Measurements from ENCODE around the gene PSMA6. TPM values are rescaled to one million over a fixed set of nuclear protein-coding genes. Genes with fewer than 3 reads are reported as not detected.
"Not testable (repeated sequence)": the region's sequence is repeated elsewhere in the genome, so short reads cannot be mapped to it uniquely, and the experiment has no call there.

PSMA6 gene
- total RNA-seq, 1 donor = 153 TPM

DNA sequence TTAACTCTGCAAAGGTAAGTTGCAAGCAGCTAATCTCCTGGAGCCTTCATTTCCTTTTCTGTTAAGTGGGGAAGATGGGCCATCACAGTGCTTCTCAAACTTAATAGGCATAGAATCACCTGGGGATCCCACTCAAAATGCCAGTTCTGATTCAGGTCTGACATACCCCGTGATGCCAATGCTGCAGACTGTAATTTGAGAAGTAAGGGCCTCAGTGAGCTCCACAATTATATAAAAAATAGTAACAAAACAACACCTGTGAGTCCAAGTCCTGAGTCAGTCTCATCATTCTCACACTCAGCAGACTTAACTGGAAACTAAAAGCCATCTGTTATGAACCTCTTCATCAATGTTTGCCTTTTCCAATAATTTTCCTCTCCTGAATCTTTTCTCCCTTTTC is 10.8 kb upstream of the PSMA6 start:
- no peak for DNase-seq (ENCODE audit: low read depth in 2 of 3, low spot score in 2 of 3)

- DNase-seq (ENCODE audit: low read depth in 2 of 3, low spot score in 2 of 3) = no peak
These were observed 7.7 kb upstream of the PSMA6 start for GRCh38 chr14:35284506-35284905.

- peak in 2 of 3 donors; percentile 67 to 80 for DNase-seq (ENCODE audit: low read depth in 2 of 3, low spot score in 2 of 3)
These were observed 6.8 kb upstream of the PSMA6 start for GRCh38 chr14:35285168-35286002.

GRCh38 chr14:35286003-35286600 is 6.1 kb upstream of the PSMA6 start:
- DNase-seq (ENCODE audit: low read depth in 2 of 3, low spot score in 2 of 3) = peak in 1 of 3 donors; percentile 76

DNA sequence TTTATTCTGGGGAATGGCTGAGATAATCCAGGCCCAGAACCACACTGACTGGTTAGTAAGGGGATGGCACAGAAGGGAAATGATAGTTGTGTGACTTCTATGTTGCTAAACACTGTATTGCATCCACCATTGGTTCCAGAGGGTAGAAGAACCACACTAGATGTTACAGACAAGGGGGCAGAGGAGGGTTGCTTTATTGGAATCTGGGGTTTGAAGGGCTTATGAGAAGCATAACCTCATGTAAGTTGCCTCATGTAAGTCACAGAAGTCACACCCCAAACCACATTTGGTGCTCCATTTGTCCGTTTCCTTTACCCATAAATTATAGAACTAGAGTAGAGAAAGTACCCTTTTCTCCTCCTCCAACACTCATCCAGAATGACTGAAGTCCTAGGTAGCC is 5.5 kb upstream of the PSMA6 start:
- peak in 2 of 3 donors; percentile 46 to 86 for DNase-seq (ENCODE audit: low read depth in 2 of 3, low spot score in 2 of 3)

- no peak for DNase-seq (ENCODE audit: low read depth in 2 of 3, low spot score in 2 of 3)
These were observed 4.7 kb upstream of the PSMA6 start for GRCh38 chr14:35287431-35288013.

DNA sequence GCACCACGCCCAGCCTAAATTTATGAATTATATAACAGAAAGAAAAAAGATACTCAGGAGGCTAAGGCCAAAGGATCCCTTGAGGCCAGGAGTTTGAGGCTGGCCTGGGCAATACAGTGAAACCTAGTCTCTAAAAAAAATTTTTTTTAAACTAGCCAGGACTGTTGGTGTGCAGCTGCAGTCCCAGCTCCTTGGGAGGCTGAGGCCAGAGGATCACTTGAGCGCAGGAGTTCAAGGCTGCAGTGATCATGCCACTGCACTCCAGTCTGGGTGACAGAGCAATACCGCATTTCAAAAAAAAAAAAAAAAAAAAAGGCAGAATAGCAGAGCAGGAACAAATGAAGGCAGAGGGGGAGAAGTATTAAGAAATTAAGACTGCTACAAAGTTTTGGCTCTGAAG is 2.6 kb upstream of the PSMA6 start:
- DNase-seq (ENCODE audit: low read depth in 2 of 3, low spot score in 2 of 3) = no peak

- no peak for DNase-seq (ENCODE audit: low read depth in 2 of 3, low spot score in 2 of 3)
These were observed 784 bp downstream of the PSMA6 start for GRCh38 chr14:35292770-35293561.

DNA sequence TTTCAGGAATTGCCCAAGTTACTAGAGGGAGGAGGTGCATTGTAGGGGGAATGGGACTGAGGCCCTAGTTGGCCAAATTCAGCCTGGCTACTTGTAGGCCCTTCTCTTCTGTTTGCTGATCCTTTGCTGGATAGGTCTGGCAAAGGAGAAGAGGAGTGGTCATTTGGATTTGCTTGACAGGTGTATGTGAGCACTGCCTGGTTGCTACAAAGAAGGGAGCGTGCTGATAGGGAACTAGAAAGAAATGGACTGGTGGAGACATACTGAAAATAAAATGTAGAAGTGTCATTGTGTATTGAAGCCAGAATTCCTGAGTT is 3.6 kb downstream of the PSMA6 start:
- no peak for DNase-seq (ENCODE audit: low read depth in 2 of 3, low spot score in 2 of 3)

- no peak for DNase-seq (ENCODE audit: low read depth in 2 of 3, low spot score in 2 of 3)
These were observed 4.4 kb downstream of the PSMA6 start for GRCh38 chr14:35296545-35296944.

DNA sequence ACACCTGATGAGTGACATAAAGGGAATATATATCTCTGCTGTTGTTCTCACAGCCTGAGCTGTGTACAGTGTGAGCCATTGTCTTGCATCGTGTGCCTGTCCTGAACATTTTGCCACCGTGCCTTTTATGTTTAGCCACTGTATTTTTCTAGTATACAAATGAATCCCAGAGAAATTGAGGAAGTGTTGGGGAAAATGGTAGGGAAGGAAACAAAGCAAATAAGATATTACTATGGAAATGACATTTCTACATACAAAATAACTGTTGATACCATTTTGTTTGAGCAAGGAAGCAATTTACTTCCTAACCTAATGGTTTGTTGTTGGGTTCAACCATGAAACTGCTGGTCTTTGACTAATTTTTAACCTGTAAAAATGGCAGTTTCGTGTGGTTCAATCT is 5.5 kb downstream of the PSMA6 start:
- no peak for DNase-seq (ENCODE audit: low read depth in 2 of 3, low spot score in 2 of 3)

DNA sequence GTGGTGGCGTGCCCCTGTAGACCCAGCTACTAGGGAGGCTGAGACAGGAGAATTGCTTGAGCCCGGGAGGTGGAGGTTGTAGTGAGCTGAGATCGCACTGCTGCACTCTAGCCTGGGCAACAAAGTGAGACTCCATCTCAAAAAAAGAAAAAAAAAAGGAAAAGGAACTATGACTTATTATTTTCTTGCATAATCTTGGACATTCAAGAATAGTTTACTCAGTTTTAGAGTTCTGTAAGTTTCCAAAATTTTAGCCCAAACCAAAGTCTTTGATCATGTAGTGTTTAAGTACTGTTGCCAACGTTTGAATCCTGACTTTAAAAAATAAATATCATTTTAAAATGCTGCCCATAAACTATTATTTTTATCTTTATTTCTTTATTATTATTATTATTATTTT is 6.2 kb downstream of the PSMA6 start:
- DNase-seq (ENCODE audit: low read depth in 2 of 3, low spot score in 2 of 3) = no peak

DNA sequence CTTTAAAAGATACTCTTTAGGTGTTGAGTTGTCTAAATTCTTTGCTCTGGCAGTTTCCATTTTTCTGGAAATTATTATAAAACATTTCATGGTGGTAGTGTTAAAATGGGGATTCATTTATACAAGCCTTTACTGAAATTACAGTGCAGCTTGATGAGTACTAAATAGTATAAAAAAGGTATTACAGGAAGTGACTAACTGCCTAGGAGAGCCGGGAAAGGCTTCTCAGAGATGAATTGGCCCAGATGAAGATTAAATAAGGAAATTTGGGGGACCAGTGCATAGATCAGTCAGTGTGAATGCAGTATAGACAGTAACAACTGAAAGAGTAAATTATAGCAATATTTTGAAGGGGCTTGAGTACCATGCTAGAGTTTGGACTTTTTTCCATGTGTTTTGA is 7.5 kb downstream of the PSMA6 start:
- DNase-seq (ENCODE audit: low read depth in 2 of 3, low spot score in 2 of 3) = no peak

DNA sequence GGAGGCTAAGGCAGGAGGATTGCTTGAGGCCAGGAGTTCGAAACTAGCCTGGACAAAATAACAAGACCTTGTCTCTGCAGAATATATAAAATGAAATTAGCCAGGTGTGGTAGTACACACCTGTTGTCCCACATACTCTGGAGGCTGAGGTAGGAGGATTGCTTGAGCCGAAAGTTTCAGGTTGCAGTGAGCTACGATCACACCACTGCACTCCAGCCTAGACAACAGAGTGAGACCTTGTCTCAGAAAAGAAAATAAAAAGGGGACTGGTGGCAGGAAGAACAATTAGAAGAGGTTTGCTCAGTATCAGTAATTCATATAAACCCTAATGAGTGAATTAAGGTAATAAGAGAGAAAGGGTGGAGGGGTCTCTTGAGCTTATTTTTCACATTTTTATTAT is 8.0 kb downstream of the PSMA6 start:
- DNase-seq (ENCODE audit: low read depth in 2 of 3, low spot score in 2 of 3) = no peak

- DNase-seq (ENCODE audit: low read depth in 2 of 3, low spot score in 2 of 3) = not testable (repeated sequence)
These were observed 9.2 kb downstream of the PSMA6 start for GRCh38 chr14:35301334-35301733.

DNA sequence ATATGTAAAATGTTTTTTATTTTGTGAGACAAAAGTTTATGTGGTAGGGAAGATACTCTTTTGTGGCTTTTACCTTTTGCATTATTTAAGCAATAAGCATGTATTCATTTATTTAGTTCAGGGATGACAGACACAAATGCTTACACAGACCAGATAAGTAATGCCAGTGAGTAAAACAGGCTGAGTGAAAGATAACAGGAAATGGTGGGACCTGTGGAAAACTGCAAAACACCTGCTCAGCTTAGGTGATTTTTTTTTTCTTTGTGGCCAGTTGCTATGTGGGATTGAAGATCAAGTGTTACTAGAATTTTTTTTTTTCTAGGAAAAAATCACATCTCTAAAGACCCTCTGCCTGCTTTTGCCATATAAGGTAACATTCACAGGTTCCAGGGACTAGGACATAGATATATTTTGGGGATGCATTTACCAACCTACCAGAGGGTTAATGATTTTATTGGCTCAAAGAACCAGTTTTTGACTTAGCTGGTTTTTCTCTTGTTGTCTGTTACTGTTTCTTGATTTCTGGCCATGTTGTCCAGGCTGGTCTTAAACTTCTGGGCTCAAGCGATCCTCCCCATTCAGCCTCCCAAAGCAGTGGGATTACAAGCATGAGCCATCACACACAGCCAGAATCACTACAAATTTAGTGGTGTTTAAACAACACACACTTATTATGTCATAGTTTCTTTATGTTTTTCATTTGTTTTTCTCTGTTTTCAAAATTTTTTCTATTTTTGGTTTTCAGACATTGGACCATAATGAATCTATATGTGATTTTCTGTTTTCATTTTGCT is 9.8 kb downstream of the PSMA6 start:
- DNase-seq (ENCODE audit: low read depth in 2 of 3, low spot score in 2 of 3) = no peak

- no peak for DNase-seq (ENCODE audit: low read depth in 2 of 3, low spot score in 2 of 3)
These were observed 11.2 kb downstream of the PSMA6 start for GRCh38 chr14:35303149-35303935.

DNA sequence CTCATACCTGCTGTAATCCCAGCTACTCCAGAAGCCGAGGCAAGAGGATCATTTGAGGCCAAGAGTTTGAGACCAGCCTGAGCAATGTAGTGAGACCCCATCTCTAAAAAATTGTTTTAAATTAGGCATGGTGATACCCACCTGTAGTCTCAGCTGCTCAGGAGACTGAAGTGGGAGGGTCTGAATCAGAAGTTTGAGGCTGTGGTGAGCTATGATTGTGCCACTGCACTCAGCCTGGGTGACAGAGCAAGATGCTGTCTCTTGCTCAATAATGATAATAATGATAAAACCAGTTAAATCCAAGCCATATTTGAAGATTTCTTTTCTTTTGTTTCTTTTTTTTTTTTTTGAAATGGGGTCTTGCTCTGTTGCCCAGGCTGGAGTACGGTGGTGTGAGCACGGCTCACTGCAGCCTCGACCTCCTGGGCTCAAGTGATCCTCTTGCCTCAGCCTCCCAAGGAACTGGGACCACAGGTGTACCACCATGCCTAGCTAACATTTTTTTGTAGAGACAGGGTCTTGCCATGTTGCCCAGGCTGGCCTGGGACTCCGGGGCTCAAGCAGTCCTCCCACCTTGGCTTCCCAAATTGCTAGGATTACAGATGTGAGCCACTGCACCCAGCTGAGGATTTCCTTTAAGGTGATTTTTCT is 12.8 kb downstream of the PSMA6 start:
- no peak for DNase-seq (ENCODE audit: low read depth in 2 of 3, low spot score in 2 of 3)

GRCh38 chr14:35305633-35306032 is 13.5 kb downstream of the PSMA6 start:
- no peak for DNase-seq (ENCODE audit: low read depth in 2 of 3, low spot score in 2 of 3)

Data from hematopoietic multipotent progenitor cell (in vitro differentiated cells).